SK-N-MC (cell line): ENCODE results near the gene SMAD6.

Source experiments
- EZH2 ChIP-seq: fragments of 200-600 bp; sonication (generic); IDR thresholded peaks from one replicate; pipeline ENCODE4 v1.6.1; 2017; ENCODE audit warnings: antibody characterized with exemption
- POLR2AphosphoS5 ChIP-seq: IDR thresholded peaks from 2 replicates; pipeline ENCODE4 v1.6.1; 2012; ENCODE audit warnings: mild to moderate bottlenecking, low read depth, low read length, borderline replicate concordance

DNA sequence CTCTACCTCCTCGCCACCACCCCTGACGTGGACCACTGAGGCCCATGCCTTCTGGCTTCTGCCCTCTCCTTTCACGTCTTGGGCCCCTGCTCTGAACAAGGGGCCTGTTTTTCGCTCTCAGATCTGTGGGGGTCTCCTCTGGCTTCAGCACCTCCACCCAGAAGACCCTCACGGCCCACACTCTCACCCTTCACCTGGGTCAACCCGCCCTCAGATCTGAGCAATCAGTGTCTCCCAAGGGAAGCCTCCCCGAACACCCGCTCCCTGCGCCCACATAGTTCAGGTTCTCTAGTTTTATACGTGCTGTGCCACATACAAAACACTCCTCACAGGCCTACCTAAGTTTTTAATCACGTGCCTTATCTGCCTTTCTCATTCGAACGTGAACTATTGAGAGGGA, 48.2 kb upstream of the SMAD6 start:
- no peak for TF ChIP-seq POLR2AphosphoS5
- TF ChIP-seq EZH2: no peak
